Spleen (tissue), 11 donors: ENCODE measurements around the gene FLNB. TPM values are rescaled to one million over a fixed set of nuclear protein-coding genes. Genes with fewer than 3 reads are reported as not detected.

Source experiments
- DNase-seq: peaks from one replicate; pipeline ENCODE4 v3.0.0-alpha.2; 2020
- H3K27ac ChIP-seq, 8 donors: fragments of 200-600 bp; sonication (generic) in 7 of 8; 1 replicate in 4 of 8; 2 replicates in 4 of 8; pipeline versions ENCODE4 v1.5.0 to v1.8.0; 2016 to 2021; ENCODE audit warnings: inconsistent platforms in 4 of 8, mild to moderate bottlenecking in 4 of 8, moderate library complexity in 1 of 8
- H3K27me3 ChIP-seq, 7 donors: fragments of 200-600 bp; sonication (generic) in 6 of 7; replicated peaks in 1 of 7; 1 replicate in 4 of 7; 2 replicates in 3 of 7; pipeline versions ENCODE4 v1.5.0 to v1.8.0; 2016 to 2021; ENCODE audit warnings: inconsistent platforms in 3 of 7, mild to moderate bottlenecking in 1 of 7
- H3K36me3 ChIP-seq, 6 donors: fragments of 200-600 bp; sonication (generic) in 5 of 6; 1 replicate in 4 of 6; 2 replicates in 2 of 6; pipeline versions ENCODE4 v1.5.0 to v1.8.0; 2016 to 2021; ENCODE audit warnings: inconsistent platforms in 2 of 6
- H3K4me1 ChIP-seq, 6 donors: fragments of 200-600 bp; sonication (generic) in 5 of 6; 1 replicate in 3 of 6; 2 replicates in 3 of 6; pipeline versions ENCODE4 v1.5.0 to v1.8.0; 2016 to 2021; ENCODE audit warnings: inconsistent platforms in 3 of 6
- H3K4me3 ChIP-seq, 8 donors: fragments of 200-600 bp; sonication (generic) in 7 of 8; 1 replicate in 4 of 8; 2 replicates in 4 of 8; pipeline versions ENCODE4 v1.5.0 to v1.8.0; 2016 to 2021; ENCODE audit warnings: inconsistent platforms in 4 of 8, mild to moderate bottlenecking in 4 of 8, moderate library complexity in 2 of 8
- H3K9me3 ChIP-seq, 8 donors: fragments of 200-600 bp; sonication (generic) in 7 of 8; 1 replicate in 4 of 8; 2 replicates in 4 of 8; pipeline versions ENCODE4 v1.5.0 to v1.8.0; 2016 to 2021; ENCODE audit warnings: inconsistent platforms in 4 of 8
- CTCF ChIP-seq, 11 experiments: fragments of 200-600 bp in 7 of 11; fragments of 450-650 bp in 4 of 11; sonication (generic) in 4 of 11; IDR thresholded peaks in 8 of 11; conservative IDR thresholded peaks in 3 of 11; 1 replicate in 7 of 11; 2 replicates in 4 of 11; pipeline versions ENCODE4 v1.4.0 to v1.8.0; 2016 to 2021; ENCODE audit warnings: antibody characterized with exemption in 11 of 11, inconsistent platforms in 4 of 11, mild to moderate bottlenecking in 1 of 11
- POLR2A ChIP-seq, 3 donors: fragments of 450-650 bp; IDR thresholded peaks; one replicate each; pipeline ENCODE4 v1.5.1; 2017; ENCODE audit warnings: antibody characterized with exemption in 3 of 3, mild to moderate bottlenecking in 1 of 3
- POLR2AphosphoS5 ChIP-seq, 3 donors: sonication (generic); formaldehyde crosslinking; IDR thresholded peaks; one replicate each; pipeline ENCODE4 v1.5.1; 2017; ENCODE audit warnings: antibody characterized with exemption in 3 of 3
- WGBS, 5 donors: extraction: QIAGEN DNeasy Blood & Tissue Kit in 3 of 5; methylation state at CpG; one replicate each; pipeline versions ENCODE4 v1.1.5 to v1.1.7; 2013 to 2018; 5-methylcytosine and 5-hydroxymethylcytosine counted together
- intact Hi-C: fragments of 100-400 bp; cut with DNase I; formaldehyde crosslinking; loops from one replicate; pipeline ENCODE4 v1.15.0; 2023; ENCODE audit warnings: low total_unique reads
- polyA plus RNA-seq, 3 donors: library from polyadenylated mRNA; stranded (reverse); fragments of 200-250 nt; gene quantifications; one replicate each; pipeline ENCODE4 v1.2.1, GENCODE V29; 2013
- total RNA-seq, 7 donors: library from RNA; depleted of rRNA in 3 of 7; stranded (reverse); fragments of >200 nt in 3 of 7; fragmentation: NEBNext Ultra II Directional in 4 of 7; extraction: Animal tissue kit (Norgen Biotek cat#: 25700) in 4 of 7; gene quantifications; one replicate each; pipeline versions ENCODE4 v1.1.0 to v1.2.1, GENCODE V29; 2016 to 2021
- donor health status: healthy with polysubstance abuse.
- donor health status: DM: no; HTN: no; CAD: no; lungs with moderate emphysema.
- donor health status: DM: no; HTN: no; CAD: no.
- donor health status: Bipolar disorder and iron deficiency.
- donor health status: healthy.
- donor health status: DM: no; HTN: no; CAD: no.
- donor health status: DM: yes; HTN: yes; CAD: no.

Gene FLNB
- total and polyA plus RNA-seq, 10 donors, result 38.9 to 163 (median 96.7) TPM

- WGBS, 5 donors, result 87 to 97% (median 93%) methylated on average over 13 of the region's 13 CpGs
- H3K27ac ChIP-seq, result no peak overlapping the region
- H3K4me1 ChIP-seq, result no peaks in the 10 kb centered on the region
- intact Hi-C loops, result no loop called here
- no peaks in the 10 kb centered on the region for H3K9me3 ChIP-seq
- no peaks in the 10 kb centered on the region for H3K27me3 ChIP-seq
- TF ChIP-seq POLR2AphosphoS5 (IDR thresholded peaks at IDR 0.05), result no peak
- TF ChIP-seq POLR2A (IDR thresholded peaks at IDR 0.05), result no peak
- no peak for TF ChIP-seq CTCF (IDR thresholded peaks at IDR 0.05 in 8 of 11, conservative IDR thresholded peaks at IDR 0.05 in 3 of 11)
- peaks cover 0 to 100% (median 88%) of the 10 kb centered on the region in 6 donors for H3K36me3 ChIP-seq
- DNase-seq, result no peak
- no peak overlapping the region for H3K4me3 ChIP-seq
Observed at GRCh38 chr3:58150810-58151199, 142.6 kb downstream of the FLNB start.

GRCh38 chr3:58151637-58152036 lies 143.4 kb downstream of the FLNB start:
- TF ChIP-seq CTCF (IDR thresholded peaks at IDR 0.05 in 8 of 11, conservative IDR thresholded peaks at IDR 0.05 in 3 of 11) (no peak), POLR2AphosphoS5 (IDR thresholded peaks at IDR 0.05) (no peak), POLR2A (IDR thresholded peaks at IDR 0.05) (no peak)
- peaks cover 0 to 100% (median 87%) of the 10 kb centered on the region in 6 donors for H3K36me3 ChIP-seq
- H3K4me3 ChIP-seq, result no peak overlapping the region
- 92 to 98% (median 96%) methylated on average over 3 of the region's 3 CpGs for WGBS, 5 donors
- H3K9me3 ChIP-seq, result no peaks in the 10 kb centered on the region
- H3K27ac ChIP-seq, result no peak overlapping the region
- intact Hi-C loops, result no loop called here
- H3K27me3 ChIP-seq, result no peaks in the 10 kb centered on the region
- no peaks in the 10 kb centered on the region for H3K4me1 ChIP-seq
- no peak for DNase-seq

- no peaks in the 10 kb centered on the region for H3K4me1 ChIP-seq
- no peak for DNase-seq
Observed at GRCh38 chr3:58152225-58153015, 144.2 kb downstream of the FLNB start.

More at GRCh38 chr3:58152225-58153015, 144.2 kb downstream of the FLNB start:
- peaks cover 0 to 100% (median 81%) of the 10 kb centered on the region in 6 donors for H3K36me3 ChIP-seq
- no peaks in the 10 kb centered on the region for H3K9me3 ChIP-seq
- intact Hi-C loops, result no loop called here
- TF ChIP-seq POLR2AphosphoS5 (IDR thresholded peaks at IDR 0.05) (no peak), CTCF (IDR thresholded peaks at IDR 0.05 in 8 of 11, conservative IDR thresholded peaks at IDR 0.05 in 3 of 11) (no peak), POLR2A (IDR thresholded peaks at IDR 0.05) (no peak)
- 92 to 95% (median 94%) methylated on average over 12 to 17 of the region's 17 CpGs for WGBS, 5 donors
- no peaks in the 10 kb centered on the region for H3K27me3 ChIP-seq
- no peak overlapping the region for H3K4me3 ChIP-seq
- no peak overlapping the region for H3K27ac ChIP-seq
